ENCODE measurements around the gene METTL6. TPM values are rescaled to one million over a fixed set of nuclear protein-coding genes. Genes with fewer than 3 reads are reported as not detected.
"Not testable (repeated sequence)": the region's sequence is repeated elsewhere in the genome, so short reads cannot be mapped to it uniquely, and the experiment has no call there.

Gene METTL6
- total and polyA plus RNA-seq, 2 donors (not counting 1 experiment from before 2014, with no cell fraction given), result 7.6 to 23.9 TPM

DNA sequence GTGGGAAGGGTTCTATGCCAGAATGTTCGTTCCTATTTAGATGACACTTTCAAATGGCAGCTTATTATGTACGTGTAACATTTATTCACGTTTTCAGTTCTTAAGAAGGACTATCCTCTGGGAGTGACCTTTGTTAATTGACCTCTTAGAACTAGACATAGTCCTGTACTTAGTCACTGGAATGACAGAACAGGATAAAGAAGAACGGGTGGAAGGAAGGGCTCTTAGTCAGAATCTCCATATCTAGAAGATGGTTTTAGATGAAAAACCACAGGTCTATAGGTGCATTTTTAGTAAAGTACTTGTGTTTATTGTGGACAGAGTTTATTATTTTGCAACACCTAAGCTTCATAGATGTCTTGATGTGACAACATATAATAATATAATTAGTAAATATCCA is 6.5 kb downstream of the METTL6 start:
- WGBS (ENCODE audit: insufficient coverage), result 90% methylated on average over 2 of the region's 4 CpGs
- H3K27me3 ChIP-seq (replicated peaks in 1 of 4; ENCODE audit: control extremely low read depth in 1 of 4, control insufficient read depth in 3 of 4, insufficient read depth in 4 of 4, low read length in 3 of 4), result no peaks in the 10 kb centered on the region
- TF ChIP-seq, protein P1, sequence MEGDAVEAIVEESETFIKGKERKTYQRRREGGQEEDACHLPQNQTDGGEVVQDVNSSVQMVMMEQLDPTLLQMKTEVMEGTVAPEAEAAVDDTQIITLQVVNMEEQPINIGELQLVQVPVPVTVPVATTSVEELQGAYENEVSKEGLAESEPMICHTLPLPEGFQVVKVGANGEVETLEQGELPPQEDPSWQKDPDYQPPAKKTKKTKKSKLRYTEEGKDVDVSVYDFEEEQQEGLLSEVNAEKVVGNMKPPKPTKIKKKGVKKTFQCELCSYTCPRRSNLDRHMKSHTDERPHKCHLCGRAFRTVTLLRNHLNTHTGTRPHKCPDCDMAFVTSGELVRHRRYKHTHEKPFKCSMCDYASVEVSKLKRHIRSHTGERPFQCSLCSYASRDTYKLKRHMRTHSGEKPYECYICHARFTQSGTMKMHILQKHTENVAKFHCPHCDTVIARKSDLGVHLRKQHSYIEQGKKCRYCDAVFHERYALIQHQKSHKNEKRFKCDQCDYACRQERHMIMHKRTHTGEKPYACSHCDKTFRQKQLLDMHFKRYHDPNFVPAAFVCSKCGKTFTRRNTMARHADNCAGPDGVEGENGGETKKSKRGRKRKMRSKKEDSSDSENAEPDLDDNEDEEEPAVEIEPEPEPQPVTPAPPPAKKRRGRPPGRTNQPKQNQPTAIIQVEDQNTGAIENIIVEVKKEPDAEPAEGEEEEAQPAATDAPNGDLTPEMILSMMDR (IDR thresholded peaks at IDR 0.05), result no peak
- no peak for TF ChIP-seq EZH2 (IDR thresholded peaks at IDR 0.05; ENCODE audit: borderline replicate concordance, insufficient read depth, low read depth, low read length, poor library complexity, severe bottlenecking)

DNA sequence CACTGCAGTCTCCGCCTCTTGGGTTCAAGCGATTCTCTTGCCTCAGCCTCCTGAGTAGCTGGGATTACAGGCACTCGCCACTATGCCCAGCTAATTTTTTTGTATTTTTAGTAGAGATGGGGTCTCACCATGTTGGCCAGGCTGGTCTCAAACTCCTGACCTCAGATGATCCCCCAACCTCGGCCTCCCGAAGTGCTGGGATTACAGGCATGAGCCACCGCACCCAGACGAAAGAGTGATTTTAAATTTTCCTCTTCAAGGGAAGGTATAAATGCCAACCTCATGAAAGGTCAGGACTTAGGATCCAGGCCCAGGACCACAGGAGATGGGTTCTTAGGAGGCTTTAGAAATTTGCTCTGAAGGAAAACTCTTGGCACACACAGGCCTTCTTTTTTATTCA is 16.4 kb downstream of the METTL6 start:
- H2AFZ ChIP-seq (ENCODE audit: insufficient read depth, low read depth, low read length, poor library complexity, severe bottlenecking); H3K4me1 Mint-ChIP-seq; H3K4me2 ChIP-seq (replicated peaks; ENCODE audit: low read depth, low read length, poor library complexity, severe bottlenecking); intact Hi-C loops (cut with micrococcal nuclease); H3K4me3 Mint-ChIP-seq; H3K27ac ChIP-seq (ENCODE audit: low read length in 2 of 2); H3K9me3 Mint-ChIP-seq (ENCODE audit: insufficient read depth); DNase-seq; H3K4me1 ChIP-seq (ENCODE audit: control insufficient read depth in 2 of 2, insufficient read depth in 2 of 2, low read length in 2 of 2); H3K27me3 ChIP-seq (replicated peaks in 1 of 4; ENCODE audit: control extremely low read depth in 1 of 4, control insufficient read depth in 3 of 4, insufficient read depth in 4 of 4, low read length in 3 of 4); H3K9ac ChIP-seq (ENCODE audit: low read length); ATAC-seq (ENCODE audit: low read depth); H4K20me1 ChIP-seq (ENCODE audit: control insufficient read depth, insufficient read depth, low read length, poor library complexity, severe bottlenecking); H3K9me3 ChIP-seq (ENCODE audit: control extremely low read depth in 1 of 3, control insufficient read depth in 2 of 3, insufficient read depth in 1 of 3, low read length in 2 of 3); H3K27ac Mint-ChIP-seq; H3K27me3 Mint-ChIP-seq; H3K79me2 ChIP-seq (ENCODE audit: control insufficient read depth, insufficient read depth, low read length); POLR2A ChIA-PET; H3K4me3 ChIP-seq (ENCODE audit: control extremely low read depth in 1 of 5, extremely low read depth in 1 of 5, insufficient read depth in 1 of 5, low read depth in 2 of 5, low read length in 4 of 5): not testable (repeated sequence)
- H3K36me3 ChIP-seq (replicated peaks in 1 of 2; ENCODE audit: control extremely low read depth in 1 of 2, control insufficient read depth in 1 of 2, extremely low read depth in 1 of 2, insufficient read depth in 2 of 2, low read length in 1 of 2), result peaks cover 15 to 58% of the 10 kb centered on the region in 2 experiments
- 100% methylated on average over 2 of the region's 7 CpGs for WGBS (ENCODE audit: insufficient coverage)
- CTCF ChIA-PET, result interaction anchor here (2.0 kb wide), 1 partner anchor 143 kb away, joined by 6 read pairs; no protein-coding TSS in a partner anchor

More for the DNA sequence above, 6.5 kb downstream of the METTL6 start:
- Histone ChIP-seq H3K9ac (ENCODE audit: low read length) (no peak overlapping the region), H3K27ac (ENCODE audit: low read length in 2 of 2) (no peak overlapping the region), H2AFZ (ENCODE audit: insufficient read depth, low read depth, low read length, poor library complexity, severe bottlenecking) (no peak overlapping the region), H3K4me2 (replicated peaks; ENCODE audit: low read depth, low read length, poor library complexity, severe bottlenecking) (no peak overlapping the region), H3K36me3 (replicated peaks in 1 of 2; ENCODE audit: control extremely low read depth in 1 of 2, control insufficient read depth in 1 of 2, extremely low read depth in 1 of 2, insufficient read depth in 2 of 2, low read length in 1 of 2) (peaks cover 4 to 63% of the 10 kb centered on the region in 2 experiments), H3K4me3 (ENCODE audit: control extremely low read depth in 1 of 5, extremely low read depth in 1 of 5, insufficient read depth in 1 of 5, low read depth in 2 of 5, low read length in 4 of 5) (no peak overlapping the region), H4K20me1 (ENCODE audit: control insufficient read depth, insufficient read depth, low read length, poor library complexity, severe bottlenecking) (no peaks in the 10 kb centered on the region), H3K4me1 (ENCODE audit: control insufficient read depth in 2 of 2, insufficient read depth in 2 of 2, low read length in 2 of 2) (peaks cover 0 to 1% of the 10 kb centered on the region in 2 donors), H3K9me3 (ENCODE audit: control extremely low read depth in 1 of 3, control insufficient read depth in 2 of 3, insufficient read depth in 1 of 3, low read length in 2 of 3) (no peaks in the 10 kb centered on the region), H3K79me2 (ENCODE audit: control insufficient read depth, insufficient read depth, low read length) (peaks cover 5% of the 10 kb centered on the region)
- intact Hi-C loops (cut with micrococcal nuclease), result loop anchor here (10.0 kb wide), 1 partner anchor 844 kb away; the partner anchor contains the start of genes DPH3 and OXNAD1
- Mint-ChIP-seq H3K4me3 (no peak overlapping the region), H3K27ac (no peak overlapping the region), H3K9me3 (ENCODE audit: insufficient read depth) (no peaks in the 10 kb centered on the region), H3K27me3 (no peaks in the 10 kb centered on the region), H3K4me1 (peaks cover 11% of the 10 kb centered on the region)
- no peak for DNase-seq
- CTCF ChIA-PET, result no interaction called here
- ATAC-seq (ENCODE audit: low read depth), result no peak
- POLR2A ChIA-PET, result no interaction called here

All from B cell (primary cell).